ENCODE results near the gene ENPP3.

GRCh38 chr6:131727467-131727866 lies 90.4 kb downstream of the ENPP3 start:
- no peak for TF ChIP-seq CTCF (IDR thresholded peaks at IDR 0.05)
- no peak for TF ChIP-seq POLR2AphosphoS5 (IDR thresholded peaks at IDR 0.05; ENCODE audit: insufficient read depth in 1 of 2, low read depth in 1 of 2)
